Mesendoderm (in vitro differentiated cells): ENCODE data around the gene EML3.
A peak's percentile ranks its signal among the peaks of the same experiment; 100 is the strongest.
"Not testable (repeated sequence)": the region's sequence is repeated elsewhere in the genome, so short reads cannot be mapped to it uniquely, and the experiment has no call there.

Experiments used
- DNase-seq: peaks from one replicate; pipeline ENCODE4 v3.0.0; 2013
- H2AK5ac ChIP-seq: 2 replicates; pipeline ENCODE4 v1.6.1; 2013; ENCODE audit warnings: low read length, inconsistent platforms
- H2BK120ac ChIP-seq: 2 replicates; pipeline ENCODE4 v1.6.1; 2013; ENCODE audit warnings: low read depth, mild to moderate bottlenecking, low read length, moderate library complexity, mixed read lengths
- H2BK15ac ChIP-seq: replicated peaks from 2 replicates; pipeline ENCODE4 v1.6.1; 2013; ENCODE audit warnings: low read depth, mild to moderate bottlenecking, moderate library complexity
- H2BK5ac ChIP-seq: 2 replicates; pipeline ENCODE4 v1.6.1; 2013; ENCODE audit warnings: low read length, inconsistent platforms
- H3K18ac ChIP-seq: 2 replicates; pipeline ENCODE4 v1.6.1; 2013; ENCODE audit warnings: mild to moderate bottlenecking, low read length, mixed read lengths
- H3K23ac ChIP-seq: one replicate; pipeline ENCODE4 v1.6.1; 2013; ENCODE audit warnings: low read length
- H3K27ac ChIP-seq: 2 replicates; pipeline ENCODE4 v1.5.1; 2013; ENCODE audit warnings: low read depth, mild to moderate bottlenecking, inconsistent platforms, low read length, moderate library complexity
- H3K27me3 ChIP-seq: 2 replicates; pipeline ENCODE4 v1.6.1; 2013; ENCODE audit warnings: low read length, control low read depth, mild to moderate bottlenecking, inconsistent platforms; ENCODE audit not compliant: insufficient read depth, poor library complexity
- H3K36me3 ChIP-seq: 2 replicates; pipeline ENCODE4 v1.6.1; 2013; ENCODE audit warnings: low read length, inconsistent platforms; ENCODE audit not compliant: control insufficient read depth, insufficient read depth
- H3K4ac ChIP-seq: one replicate; pipeline ENCODE4 v1.6.1; 2013; ENCODE audit warnings: low read depth, mild to moderate bottlenecking, low read length, moderate library complexity
- H3K4me1 ChIP-seq: 2 replicates; pipeline ENCODE4 v1.6.1; 2013; ENCODE audit warnings: low read depth, low read length, inconsistent platforms; ENCODE audit not compliant: control insufficient read depth
- H3K4me2 ChIP-seq: 2 replicates; pipeline ENCODE4 v1.6.1; 2013; ENCODE audit warnings: low read length
- H3K4me3 ChIP-seq: 2 replicates; pipeline ENCODE4 v1.5.1; 2013; ENCODE audit warnings: mild to moderate bottlenecking, low read length
- H3K56ac ChIP-seq: one replicate; pipeline ENCODE4 v1.6.1; 2013; ENCODE audit warnings: low read length
- H3K79me1 ChIP-seq: 2 replicates; pipeline ENCODE4 v1.6.1; 2013; ENCODE audit warnings: low read length, inconsistent platforms
- H3K79me2 ChIP-seq: 2 replicates; pipeline ENCODE4 v1.6.1; 2013; ENCODE audit warnings: mild to moderate bottlenecking, low read length; ENCODE audit not compliant: control insufficient read depth, insufficient read depth
- H3K9ac ChIP-seq: 2 replicates; pipeline ENCODE4 v1.6.1; 2013; ENCODE audit warnings: low read length, inconsistent platforms
- H4K5ac ChIP-seq: one replicate; pipeline ENCODE4 v1.6.1; 2013; ENCODE audit warnings: low read length
- H4K8ac ChIP-seq: one replicate; pipeline ENCODE4 v1.6.1; 2013; ENCODE audit warnings: low read depth, mild to moderate bottlenecking, control low read depth, low read length, moderate library complexity
- WGBS: extraction: QIAGEN DNeasy Blood & Tissue Kit; methylation state at CpG from one replicate; pipeline ENCODE4 v1.1.7; 2013; ENCODE audit warnings: low lambda C conversion rate, missing lambda C conversion rate; ENCODE audit not compliant: insufficient coverage; ENCODE audit errors: extremely low coverage; 5-methylcytosine and 5-hydroxymethylcytosine counted together

Gene EML3

GRCh38 chr11:62581735-62582134 lies 30.8 kb downstream of the EML3 start:
- WGBS = no CpG with 5 or more reads among the region's 4 CpGs

GRCh38 chr11:62580959-62581715 lies 31.4 kb downstream of the EML3 start:
- no peak overlapping the region for H2BK120ac ChIP-seq
- whole genome bisulfite sequencing = no CpG with 5 or more reads among the region's 18 CpGs
- no peaks in the 10 kb centered on the region for H3K79me1 ChIP-seq
- no peaks in the 10 kb centered on the region for H3K27me3 ChIP-seq
- H3K18ac ChIP-seq = no peak overlapping the region
- H2AK5ac ChIP-seq = no peak overlapping the region
- H3K23ac ChIP-seq = no peak overlapping the region
- no peak overlapping the region for H4K5ac ChIP-seq
- no peak overlapping the region for H3K4me3 ChIP-seq
- H3K9ac ChIP-seq = no peak overlapping the region
- no peaks in the 10 kb centered on the region for H3K4me1 ChIP-seq
- H3K4ac ChIP-seq = no peak overlapping the region
- no peak overlapping the region for H3K56ac ChIP-seq
- no peak overlapping the region for H2BK15ac ChIP-seq
- no peak overlapping the region for H4K8ac ChIP-seq
- H3K4me2 ChIP-seq = no peak overlapping the region
- no peak overlapping the region for H3K27ac ChIP-seq
- no peak for DNase-seq
- H2BK5ac ChIP-seq = no peak overlapping the region
- H3K79me2 ChIP-seq = no peaks in the 10 kb centered on the region
- peaks cover 2% of the 10 kb centered on the region for H3K36me3 ChIP-seq

More at GRCh38 chr11:62581735-62582134, 30.8 kb downstream of the EML3 start:
- not testable (repeated sequence) for H2BK15ac ChIP-seq, H3K4me1 ChIP-seq, H3K27ac ChIP-seq, H3K27me3 ChIP-seq, H3K56ac ChIP-seq, H2AK5ac ChIP-seq, H2BK120ac ChIP-seq, H4K8ac ChIP-seq, H3K4ac ChIP-seq, H3K4me3 ChIP-seq, H3K79me2 ChIP-seq, DNase-seq, H3K4me2 ChIP-seq, H4K5ac ChIP-seq, H3K36me3 ChIP-seq, H3K79me1 ChIP-seq, H3K23ac ChIP-seq, H3K18ac ChIP-seq, H2BK5ac ChIP-seq, H3K9ac ChIP-seq

GRCh38 chr11:62579252-62579651 lies 33.3 kb downstream of the EML3 start:
- H3K27ac ChIP-seq = no peak overlapping the region
- no peak overlapping the region for H2BK120ac ChIP-seq
- no peak overlapping the region for H4K8ac ChIP-seq
- no peak overlapping the region for H2AK5ac ChIP-seq
- H3K79me2 ChIP-seq = no peaks in the 10 kb centered on the region
- no peak overlapping the region for H3K4ac ChIP-seq
- no peak overlapping the region for H4K5ac ChIP-seq
- no peak for DNase-seq
- H3K23ac ChIP-seq = no peak overlapping the region
- no peak overlapping the region for H2BK15ac ChIP-seq
- peaks cover 3% of the 10 kb centered on the region for H3K4me1 ChIP-seq
- no peak overlapping the region for H3K4me3 ChIP-seq
- peaks cover 2% of the 10 kb centered on the region for H3K36me3 ChIP-seq
- no peak overlapping the region for H2BK5ac ChIP-seq
- H3K9ac ChIP-seq = no peak overlapping the region
- H3K79me1 ChIP-seq = no peaks in the 10 kb centered on the region
- no peak overlapping the region for H3K18ac ChIP-seq
- H3K56ac ChIP-seq = no peak overlapping the region
- no peaks in the 10 kb centered on the region for H3K27me3 ChIP-seq
- no peak overlapping the region for H3K4me2 ChIP-seq
- no CpG with 5 or more reads among the region's 2 CpGs for WGBS

GRCh38 chr11:62578541-62578940 lies 34.0 kb downstream of the EML3 start:
- H4K8ac ChIP-seq = no peak overlapping the region
- H3K4me1 ChIP-seq = peaks cover 3% of the 10 kb centered on the region
- no peak overlapping the region for H3K27ac ChIP-seq
- H3K18ac ChIP-seq = no peak overlapping the region
- H3K23ac ChIP-seq = no peak overlapping the region
- no peak overlapping the region for H2BK5ac ChIP-seq
- no peaks in the 10 kb centered on the region for H3K79me1 ChIP-seq
- H3K36me3 ChIP-seq = peaks cover 2% of the 10 kb centered on the region
- no peak overlapping the region for H4K5ac ChIP-seq
- no peak overlapping the region for H3K4ac ChIP-seq
- no peak overlapping the region for H3K4me2 ChIP-seq
- WGBS = no CpG with 5 or more reads among the region's 11 CpGs
- H3K9ac ChIP-seq = no peak overlapping the region
- no peak overlapping the region for H3K56ac ChIP-seq
- no peak for DNase-seq
- no peak overlapping the region for H2BK15ac ChIP-seq
- peaks cover under 1% of the 10 kb centered on the region for H3K79me2 ChIP-seq
- H2BK120ac ChIP-seq = no peak overlapping the region
- no peak overlapping the region for H3K4me3 ChIP-seq
- no peak overlapping the region for H2AK5ac ChIP-seq
- H3K27me3 ChIP-seq = no peaks in the 10 kb centered on the region

- Histone ChIP-seq H3K79me2 (peaks cover 14% of the 10 kb centered on the region), H3K4me1 (peaks cover 3% of the 10 kb centered on the region), H2BK5ac (no peak overlapping the region), H3K4me2 (no peak overlapping the region), H3K4ac (no peak overlapping the region), H3K23ac (no peak overlapping the region), H3K36me3 (peaks cover 2% of the 10 kb centered on the region), H2BK15ac (no peak overlapping the region), H4K8ac (no peak overlapping the region), H3K79me1 (no peaks in the 10 kb centered on the region), H3K18ac (no peak overlapping the region), H2AK5ac (no peak overlapping the region), H3K9ac (no peak overlapping the region), H3K27ac (no peak overlapping the region), H3K56ac (peak overlapping the region; percentile 25), H2BK120ac (no peak overlapping the region), H3K27me3 (no peaks in the 10 kb centered on the region), H3K4me3 (no peak overlapping the region), H4K5ac (no peak overlapping the region)
- WGBS = no CpG with 5 or more reads among the region's 12 CpGs
- DNase-seq = no peak
These were observed 35.4 kb downstream of the EML3 start for GRCh38 chr11:62577046-62577714.
